DMS114 treated with DMSO at 0.1 percent for 48 hours (cell line): ENCODE results near the gene NUMBL.
A peak's percentile ranks its signal among the peaks of the same experiment; 100 is the strongest.

Source experiments
- DNase-seq: peaks from one replicate; lab custom pipeline; 2025; ENCODE audit not compliant: unreplicated experiment; lab: John Stamatoyannopoulos, UW

Gene NUMBL

DNA sequence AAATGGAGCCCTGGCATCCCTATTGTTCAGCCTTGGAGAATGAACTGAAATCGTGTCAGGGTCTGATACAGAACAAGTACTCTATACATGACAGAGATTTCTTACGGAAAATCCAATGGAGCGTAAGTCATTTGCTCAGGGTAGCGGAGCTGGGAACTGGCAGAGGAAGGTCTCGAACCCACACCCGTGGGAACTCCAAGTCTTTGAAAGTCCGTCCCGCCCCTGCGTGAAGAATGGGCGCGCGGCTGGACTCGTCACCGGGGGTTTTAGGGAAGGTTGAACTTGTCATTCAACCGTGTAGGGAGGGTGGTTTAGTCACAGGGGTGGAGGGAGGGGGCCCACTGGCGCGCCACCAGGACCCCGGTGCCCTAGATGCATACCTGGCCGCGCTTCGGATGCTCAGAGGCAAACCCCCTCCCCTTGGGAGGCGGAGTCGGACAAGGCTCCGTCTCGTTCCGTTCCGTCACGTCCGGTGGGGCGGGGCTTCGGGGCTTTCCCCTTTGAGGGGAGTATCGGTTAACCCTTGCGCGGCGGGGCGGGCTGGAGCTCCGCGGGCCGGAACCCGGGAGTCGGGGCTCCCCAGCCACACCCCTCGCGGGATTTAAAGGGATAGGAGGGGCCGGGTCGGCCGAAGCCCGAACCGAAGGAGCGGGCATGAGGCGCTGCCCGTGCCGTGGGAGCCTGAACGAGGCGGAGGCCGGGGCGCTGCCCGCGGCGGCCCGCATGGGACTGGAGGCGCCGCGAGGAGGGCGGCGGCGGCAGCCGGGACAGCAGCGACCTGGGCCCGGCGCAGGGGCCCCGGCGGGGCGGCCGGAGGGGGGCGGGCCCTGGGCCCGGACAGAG lies 26.3 kb upstream of the NUMBL start, which contains the start of the genes COQ8B and ITPKC:
Gene COQ8B (minus strand): TSS at position 405 of the 843 bp plus-strand sequence. CDS start 2,254 bp downstream, outside the sequence.
Gene ITPKC (plus strand): TSS at position 631 of the 843 bp plus-strand sequence. CDS start 24 bp downstream, at position 655.
- peak; percentile 93 for DNase-seq

DNA sequence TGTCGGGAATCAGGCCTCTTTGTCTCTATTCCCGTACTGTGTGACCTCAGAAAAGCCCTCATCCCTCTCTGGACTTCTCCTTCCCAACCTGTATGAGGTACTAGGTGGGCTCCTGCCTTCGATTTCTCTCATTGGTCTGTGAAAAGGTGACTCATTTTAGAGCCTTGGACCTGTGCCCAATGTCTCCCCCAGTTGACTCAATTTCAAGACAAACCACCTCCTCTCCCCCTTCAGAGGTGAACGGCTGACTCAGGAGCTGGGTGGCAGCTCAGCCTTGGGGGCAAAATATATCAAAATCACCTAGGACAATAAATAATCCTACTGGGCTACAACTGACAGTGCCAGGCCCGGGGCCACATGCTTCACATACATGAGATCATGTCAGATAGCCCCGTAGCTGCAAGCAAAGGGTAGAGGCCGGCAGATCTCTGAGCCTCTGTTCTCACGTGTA lies 25.6 kb upstream of the NUMBL start:
- DNase-seq, result no peak

DNA sequence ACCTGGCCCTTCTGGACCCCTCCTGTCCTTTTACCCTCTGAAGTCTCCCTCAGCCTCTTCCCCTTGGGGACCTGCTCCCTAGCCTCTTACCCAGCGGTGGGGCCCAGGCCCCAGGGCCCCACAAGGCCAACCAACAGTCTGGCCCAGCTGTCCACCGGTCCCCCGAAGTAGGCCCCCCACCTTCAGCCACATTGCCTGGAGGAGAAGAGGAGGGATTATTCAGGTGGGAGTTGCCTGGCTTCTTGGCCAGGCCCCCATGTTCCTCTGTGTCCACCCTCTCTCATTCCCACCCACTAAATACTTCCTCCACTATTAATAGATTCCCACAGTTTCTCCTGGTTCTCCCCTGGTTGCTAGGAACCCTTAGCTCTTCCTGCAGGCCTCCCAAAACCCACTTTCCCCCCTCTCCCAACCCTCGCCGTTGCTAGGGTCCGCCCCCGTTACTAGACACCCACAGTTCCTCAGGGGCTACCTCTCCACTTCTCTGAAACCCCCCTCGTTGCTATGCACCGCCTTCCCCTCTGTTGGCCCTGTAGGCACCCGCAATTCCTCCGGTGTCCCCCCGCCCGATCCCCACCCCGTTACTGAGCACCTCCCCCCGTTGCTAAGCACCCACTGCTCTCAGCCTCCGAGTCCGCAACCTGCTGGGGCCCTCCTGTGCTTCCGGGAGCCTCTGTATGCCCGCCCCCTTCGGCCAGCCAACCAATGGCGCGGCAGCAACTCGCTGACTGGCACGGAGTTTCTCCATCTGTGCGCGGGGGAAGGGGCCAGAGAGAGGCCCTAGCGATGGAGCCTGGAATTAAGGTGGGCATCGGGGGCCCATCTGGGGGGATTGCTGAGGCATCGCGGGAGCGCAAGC lies 24.2 kb upstream of the NUMBL start:
- DNase-seq, result peak; percentile 94

DNA sequence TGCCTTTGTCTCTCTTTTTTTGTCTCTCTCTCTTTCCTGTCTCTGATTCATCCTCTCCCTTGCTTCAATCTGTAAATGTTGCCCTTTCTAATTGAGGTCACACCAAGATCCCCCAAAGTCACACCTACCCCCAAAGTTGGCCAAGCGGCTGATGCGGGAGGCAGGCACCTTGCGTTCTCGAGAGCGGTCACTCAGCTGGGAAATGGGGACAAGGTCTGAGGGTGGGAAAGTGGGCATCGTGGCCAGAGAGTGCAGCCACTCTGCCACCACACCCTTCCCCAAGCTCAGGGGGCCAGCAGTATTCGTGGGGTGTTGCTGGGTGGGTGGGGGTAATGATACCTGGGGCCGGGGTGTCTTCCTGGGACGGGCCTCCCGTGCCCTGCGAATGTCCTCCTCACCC lies 23.5 kb upstream of the NUMBL start:
- no peak for DNase-seq

DNA sequence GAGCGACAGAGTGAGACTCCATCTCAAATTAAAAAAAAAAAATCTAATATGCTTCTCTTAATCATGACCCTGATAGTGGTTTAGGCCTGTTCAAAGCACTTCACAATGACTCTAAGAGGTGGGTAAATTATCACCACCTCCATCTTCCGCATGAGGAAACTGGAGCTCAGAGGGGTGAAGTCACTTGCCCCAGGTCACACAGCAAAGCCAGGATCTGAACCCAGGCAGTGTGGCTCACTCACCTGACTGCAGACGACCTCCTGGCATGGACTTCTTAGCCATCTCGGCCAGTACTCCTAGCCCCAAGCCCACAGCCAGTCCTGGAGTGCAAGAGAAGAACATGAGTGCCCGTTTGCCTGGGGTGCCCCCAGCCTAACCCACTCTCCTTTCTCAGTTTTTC lies 19.4 kb upstream of the NUMBL start:
- no peak for DNase-seq

DNA sequence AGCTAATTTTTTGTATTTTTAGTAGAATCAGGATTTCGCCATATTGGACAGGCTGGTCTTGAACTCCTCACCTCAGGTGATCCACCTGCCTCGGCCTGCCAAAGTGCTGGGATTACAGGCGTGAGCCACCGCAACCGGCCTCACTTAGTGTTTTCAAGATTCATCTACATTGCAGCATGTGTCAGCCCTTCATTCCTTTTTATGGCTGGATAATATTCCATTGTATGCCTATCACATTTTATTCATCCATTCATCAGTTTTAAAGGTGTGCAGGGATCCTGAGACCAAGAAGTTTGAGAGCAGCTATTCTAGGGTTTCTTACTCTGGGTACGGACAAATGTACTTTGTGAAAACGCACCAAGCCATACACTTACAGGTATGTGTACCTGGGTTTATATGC lies 17.2 kb upstream of the NUMBL start:
- no peak for DNase-seq

DNA sequence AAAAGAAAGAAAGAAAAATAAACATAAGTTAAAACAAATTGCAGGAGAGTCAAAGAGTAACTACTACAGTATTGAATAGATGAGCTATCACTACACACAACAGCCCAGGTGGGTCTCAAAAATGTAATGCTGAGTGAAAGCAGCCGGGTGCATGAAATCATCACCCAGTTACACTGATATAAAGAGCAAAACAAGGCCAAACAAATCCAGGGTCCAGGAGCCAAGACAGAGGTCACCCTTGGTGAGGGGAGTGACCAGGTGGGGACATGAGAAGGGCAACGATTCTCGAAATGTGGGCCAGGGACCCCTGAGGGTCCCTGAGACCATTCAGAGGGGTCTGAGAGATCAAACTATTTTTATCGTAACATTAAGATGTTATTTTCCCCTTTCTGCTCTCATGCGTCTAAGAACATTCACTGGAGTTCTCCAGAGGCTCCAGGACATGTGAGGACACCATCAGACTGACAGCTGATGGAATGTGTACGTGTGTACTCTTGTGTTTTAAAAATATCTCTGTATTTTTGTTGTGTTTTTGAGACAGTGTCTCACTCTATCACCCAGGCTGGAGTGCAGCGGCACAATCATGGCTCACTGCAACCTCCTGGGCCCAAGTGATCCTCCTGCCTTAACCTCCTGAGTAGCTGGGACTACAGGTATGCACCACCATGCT lies 15.6 kb upstream of the NUMBL start:
- no peak for DNase-seq

DNA sequence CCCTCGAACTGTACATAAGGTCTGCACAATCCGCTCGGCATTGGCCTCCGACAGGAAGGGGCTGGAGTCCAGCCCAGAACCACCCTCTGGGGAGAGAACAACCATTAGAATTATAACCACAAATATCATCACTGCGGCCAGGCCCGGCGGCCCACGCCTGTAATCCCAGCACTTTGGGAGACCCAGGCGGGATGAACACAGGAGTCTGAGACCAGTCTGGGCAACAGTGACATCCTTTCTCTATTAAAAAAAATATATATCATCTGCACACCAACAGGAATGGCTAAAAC lies 14.9 kb upstream of the NUMBL start:
- DNase-seq, result no peak

DNA sequence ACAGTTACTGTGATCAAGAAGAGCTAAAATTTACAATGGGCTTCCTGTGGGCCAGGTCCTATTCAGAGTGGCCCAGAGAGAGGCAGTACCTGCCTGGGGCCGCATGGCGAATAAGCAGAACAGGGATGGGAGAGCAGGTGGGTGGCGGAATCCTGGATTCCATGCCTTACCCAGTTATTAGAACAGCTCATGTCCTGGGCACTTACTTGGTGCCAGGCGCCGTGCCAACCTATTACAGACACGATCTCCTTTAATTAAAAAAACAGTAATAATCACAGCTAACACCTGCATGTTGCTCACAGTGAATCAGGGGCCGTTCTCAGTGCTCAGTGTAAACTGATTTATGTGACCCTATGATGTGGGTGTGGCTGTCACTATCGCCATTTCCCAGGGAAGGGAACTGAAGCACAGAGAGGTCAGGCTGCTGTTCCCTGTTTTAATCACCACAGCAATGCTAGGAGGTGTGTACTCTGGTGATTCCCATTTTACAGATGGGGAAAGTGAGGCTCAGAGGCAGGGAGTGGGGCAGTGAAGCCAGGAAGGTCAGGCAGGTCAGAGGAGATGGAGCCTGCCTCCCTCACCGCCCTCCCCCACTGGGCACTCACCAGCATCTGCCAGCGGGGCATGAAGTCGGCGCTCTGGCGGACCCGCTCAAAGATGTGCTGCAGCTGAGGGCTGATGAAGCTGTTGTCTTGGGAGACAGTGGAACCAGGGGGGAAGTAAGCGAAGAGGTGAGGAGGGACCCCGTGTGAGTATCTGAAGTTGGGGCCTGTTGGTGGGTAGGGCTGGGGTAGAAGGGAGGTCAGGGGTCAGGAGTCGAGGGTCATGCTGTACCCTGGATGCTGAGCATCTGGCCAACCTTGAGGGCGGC lies 14.3 kb upstream of the NUMBL start:
- DNase-seq, result no peak

DNA sequence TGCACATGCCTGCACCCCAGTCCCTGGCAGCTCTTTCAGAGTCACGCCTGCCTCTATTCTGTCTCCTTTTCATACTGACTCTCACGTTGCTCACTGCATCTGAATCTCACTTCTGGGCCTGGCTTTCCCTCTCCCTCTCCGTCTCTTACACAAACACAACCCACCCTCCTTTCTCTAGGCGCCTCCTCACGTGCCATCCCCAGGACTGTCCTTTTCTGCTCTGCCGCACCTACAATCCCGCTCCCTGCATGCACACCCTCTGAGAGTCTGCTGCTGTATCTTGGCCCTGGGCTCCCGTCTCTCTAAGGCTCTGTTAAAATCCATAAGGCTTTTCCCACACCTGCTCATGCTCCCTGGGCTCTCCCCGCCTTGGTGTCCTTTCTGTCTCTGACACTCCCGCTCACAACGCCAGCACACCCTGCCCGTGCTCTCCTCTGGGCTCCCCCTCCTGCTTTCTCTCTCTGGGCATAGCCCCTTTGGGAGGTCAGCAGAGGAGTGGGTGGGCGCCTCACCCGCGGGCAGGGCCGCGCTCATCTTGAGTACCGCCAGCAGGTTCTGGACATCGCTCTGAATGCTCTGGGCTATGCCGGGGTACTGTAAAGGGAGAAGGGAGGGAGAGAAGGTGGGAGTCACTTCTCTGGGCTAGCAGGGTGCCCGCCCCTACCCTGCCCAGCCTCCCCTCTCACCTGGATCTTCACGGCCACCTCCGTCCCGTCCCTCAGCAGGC lies 12.7 kb upstream of the NUMBL start:
- no peak for DNase-seq

DNA sequence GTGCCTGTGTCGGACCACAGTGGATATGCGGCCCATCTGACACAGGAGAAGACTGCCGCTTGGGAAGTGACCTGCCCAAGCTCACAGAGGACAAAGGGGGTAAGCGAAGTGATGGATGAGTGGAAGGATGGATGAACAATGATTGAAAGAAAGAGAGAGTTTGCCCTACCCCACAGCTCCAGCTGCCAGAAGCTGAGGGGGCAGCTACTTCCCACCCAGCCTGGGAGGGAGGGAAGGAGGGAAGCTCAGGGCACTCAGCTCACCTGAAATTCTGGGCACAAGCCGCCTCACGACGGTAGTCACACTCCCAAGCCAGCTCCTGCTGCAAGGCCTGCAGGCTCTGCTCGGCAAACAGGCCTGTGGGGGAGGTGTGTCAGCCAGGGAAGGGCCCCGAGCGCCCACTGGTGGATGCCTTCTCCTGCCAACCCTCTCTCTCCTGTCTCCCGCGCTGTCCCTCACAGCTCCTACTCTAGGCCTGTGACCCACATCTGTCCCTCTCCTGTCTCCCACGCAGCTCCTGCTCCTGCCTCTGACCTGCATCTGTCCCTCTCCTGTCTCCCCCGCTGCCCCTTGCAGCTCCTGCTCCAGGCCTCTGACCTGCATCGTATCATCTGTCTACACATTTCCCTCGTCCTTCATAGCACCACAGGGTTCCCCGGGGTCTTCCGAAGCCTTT lies 12.0 kb upstream of the NUMBL start:
- DNase-seq, result no peak

DNA sequence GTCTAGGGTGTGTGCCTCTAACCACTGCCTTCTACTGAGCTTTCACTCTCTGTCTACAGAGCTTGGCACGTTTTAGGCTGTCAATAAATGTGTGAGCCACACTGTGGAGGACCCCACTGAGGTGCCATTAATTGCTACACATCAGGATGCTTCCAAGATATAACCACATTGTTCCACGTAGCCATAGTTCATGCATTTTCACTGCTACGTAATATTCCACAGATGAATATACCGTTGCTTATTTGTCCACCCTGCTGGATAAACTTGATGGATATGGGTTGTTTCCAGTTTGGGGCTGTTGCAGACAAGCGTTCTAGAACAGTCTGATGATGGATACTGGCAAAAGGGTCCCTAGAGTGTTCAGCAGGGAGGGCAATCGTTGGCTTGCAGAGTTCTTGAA lies 11.3 kb upstream of the NUMBL start:
- DNase-seq, result no peak

DNA sequence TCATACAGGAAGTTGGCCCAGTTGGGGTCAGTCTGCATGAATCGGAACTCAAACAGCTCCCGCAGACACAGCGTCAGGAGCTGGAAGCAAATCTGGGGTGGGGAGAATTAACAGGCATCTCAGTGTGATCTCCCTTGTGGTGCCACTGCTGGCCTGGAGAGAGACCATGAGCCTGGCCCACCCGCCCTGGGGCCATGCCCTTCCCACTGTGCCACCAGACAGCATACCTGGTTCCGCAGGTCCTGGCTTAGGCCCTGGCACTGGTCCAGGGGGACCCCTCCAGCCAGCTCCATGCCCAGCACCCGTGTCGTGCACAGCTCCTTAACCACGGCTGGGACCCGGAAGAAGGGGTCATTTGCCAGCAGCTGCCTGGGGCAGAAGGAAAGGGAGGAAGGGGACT lies 9.6 kb upstream of the NUMBL start:
- no peak for DNase-seq

DNA sequence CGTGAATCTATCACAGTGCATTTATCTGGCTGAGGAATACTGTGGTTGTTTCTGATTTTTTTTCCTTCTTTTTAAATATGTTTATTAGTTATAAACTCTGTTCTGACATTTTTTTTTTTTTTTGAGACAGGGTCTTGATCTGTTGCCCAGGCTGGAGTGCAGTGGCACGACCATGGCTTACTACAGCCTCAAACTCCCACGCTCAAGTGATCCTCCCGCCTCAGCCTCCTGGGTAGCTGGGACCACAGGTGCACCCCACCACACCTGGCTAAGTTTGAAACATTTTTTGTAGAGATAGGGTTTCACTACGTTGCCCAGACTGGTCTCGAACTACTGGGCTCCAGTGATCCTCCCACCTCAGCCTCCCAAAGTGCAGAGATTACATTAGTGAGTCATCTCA lies 6.6 kb upstream of the NUMBL start:
- DNase-seq, result no peak

DNA sequence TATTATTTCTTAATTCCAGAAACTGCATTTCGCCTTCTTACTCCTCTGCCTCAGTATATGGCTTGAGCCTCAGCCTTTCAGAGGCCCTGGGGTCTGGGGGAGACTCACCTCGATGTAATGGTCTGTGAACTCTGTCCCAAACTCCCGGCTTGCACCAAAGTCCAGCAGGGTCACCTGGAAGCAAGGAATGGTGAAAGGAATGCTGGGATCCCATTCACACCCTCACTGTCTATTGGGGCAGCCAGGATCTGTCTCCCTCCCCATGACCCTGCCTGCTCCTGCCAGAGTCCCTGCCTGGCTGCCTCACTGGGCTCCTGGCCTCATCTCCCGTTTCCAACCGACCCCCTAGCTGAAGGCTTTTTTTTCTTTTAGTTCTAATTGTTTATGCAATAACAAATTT lies 5.4 kb upstream of the NUMBL start:
- no peak for DNase-seq

DNA sequence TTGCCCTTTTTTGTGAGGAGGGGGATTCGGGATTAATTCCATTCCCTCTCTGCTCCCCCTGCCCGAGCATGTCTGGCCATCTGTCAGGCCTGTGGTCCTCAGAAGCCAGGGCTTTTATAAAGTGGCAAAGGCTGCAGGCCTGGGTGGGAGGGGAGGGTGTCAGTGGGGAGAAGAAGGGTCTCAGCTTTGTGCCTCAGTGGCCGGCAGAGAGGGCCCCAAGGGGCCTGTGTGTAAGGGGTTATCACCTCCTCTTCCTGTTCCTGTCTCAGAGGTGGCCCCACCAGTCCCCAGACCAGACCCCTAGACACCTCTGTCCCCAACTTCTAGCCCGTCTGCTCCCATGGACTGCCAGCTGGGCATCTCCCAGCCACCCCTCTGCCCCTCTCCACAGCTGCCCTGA lies 3.4 kb upstream of the NUMBL start:
- no peak for DNase-seq

DNA sequence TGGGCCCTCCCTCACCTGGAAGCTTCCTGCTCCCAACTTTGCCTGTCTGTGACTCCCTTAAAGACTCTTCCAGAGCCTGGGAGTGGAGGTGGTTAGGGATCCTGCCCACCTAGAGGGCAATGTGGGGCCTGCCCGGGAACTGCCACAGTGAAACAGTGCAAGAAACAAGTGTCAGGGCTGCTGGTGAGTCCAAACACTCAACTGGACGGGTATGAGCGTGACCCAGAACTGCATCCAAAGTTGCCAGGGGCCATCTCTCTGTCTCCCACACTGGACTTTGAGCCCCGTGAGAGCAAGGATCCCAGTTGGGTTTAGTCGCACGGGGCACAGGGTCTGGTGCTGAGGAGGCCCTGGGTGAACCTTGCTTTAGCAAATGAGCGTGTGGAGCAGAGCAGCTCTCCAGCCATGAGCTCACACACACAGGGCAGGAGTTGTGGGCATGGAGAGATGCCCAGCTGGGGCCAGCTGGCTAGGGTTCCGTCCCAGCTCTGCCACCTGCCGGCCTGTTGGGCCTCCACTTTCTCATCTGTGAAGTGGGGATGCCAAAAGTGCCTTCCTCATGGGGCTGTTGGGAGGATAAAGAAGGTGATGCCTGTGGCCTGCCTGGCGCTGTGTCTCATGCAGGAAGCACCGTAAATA lies 2.8 kb upstream of the NUMBL start:
- DNase-seq, result no peak

DNA sequence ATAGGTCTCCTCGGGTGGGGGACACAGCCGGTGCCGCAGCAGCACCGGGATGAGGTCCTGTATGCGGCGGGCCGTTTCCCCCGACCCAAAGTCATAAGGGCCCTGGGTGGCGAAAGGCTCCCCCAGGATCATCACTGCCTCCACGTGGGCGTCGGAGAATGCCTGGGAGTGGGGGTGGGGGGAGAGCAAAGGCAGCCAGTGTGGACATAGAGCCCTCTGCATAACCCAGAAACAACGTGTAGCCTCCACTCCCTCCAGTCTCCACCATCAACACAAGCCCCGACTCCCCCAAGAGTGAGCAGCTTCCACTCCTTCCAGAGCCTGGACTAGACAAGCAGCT lies 1.7 kb upstream of the NUMBL start:
- DNase-seq, result no peak
